GM12891 (cell line): Measurements from ENCODE around the gene MPND.
A peak's percentile ranks its signal among the peaks of the same experiment; 100 is the strongest.

Experiments used
- DNase-seq: peaks from one replicate; pipeline ENCODE4 v3.0.0; 2011; ENCODE audit warnings: low spot score; ENCODE audit not compliant: insufficient read length
- FAIRE-seq: peaks from 2 replicates; lab custom pipeline; 2011; peaks lifted over from hg19 to GRCh38; lab: Jason Lieb, UNC
- PAX5 ChIP-seq: IDR thresholded peaks from 2 replicates; pipeline ENCODE4 v1.6.1; 2011; ENCODE audit warnings: low read length, moderate library complexity, mild to moderate bottlenecking; ENCODE audit not compliant: insufficient read depth, severe bottlenecking
- POLR2A ChIP-seq: IDR thresholded peaks from 2 replicates; pipeline ENCODE4 v1.6.1; 2011; ENCODE audit warnings: low read depth, low read length, control low read depth
- POLR2AphosphoS5 ChIP-seq: IDR thresholded peaks from 2 replicates; pipeline ENCODE4 v1.6.1; 2011; ENCODE audit warnings: low read depth, low read length, control low read depth
- POU2F2 ChIP-seq: IDR thresholded peaks from 2 replicates; pipeline ENCODE4 v1.6.1; 2011; ENCODE audit warnings: low read depth, mild to moderate bottlenecking, control low read depth, low read length, moderate library complexity
- SPI1 ChIP-seq: IDR thresholded peaks from 2 replicates; pipeline ENCODE4 v1.6.1; 2011; ENCODE audit warnings: low read depth, low read length, control low read depth
- TAF1 ChIP-seq: IDR thresholded peaks from 2 replicates; pipeline ENCODE4 v1.6.1; 2011; ENCODE audit warnings: low read depth, low read length, control low read depth

MPND gene

GRCh38 chr19:4365341-4365740, 22.0 kb downstream of the MPND start:
- DNase-seq (no peak), FAIRE-seq (no peak)
- TF ChIP-seq PAX5 (no peak), SPI1 (no peak), TAF1 (no peak), POU2F2 (no peak), POLR2A (no peak), POLR2AphosphoS5 (no peak)

GRCh38 chr19:4365791-4366665, 22.7 kb downstream of the MPND start:
- FAIRE-seq, result no peak

GRCh38 chr19:4366666-4367335, 23.4 kb downstream of the MPND start:
- DNase-seq (no peak), FAIRE-seq (no peak)
- TF ChIP-seq TAF1 (no peak), POU2F2 (no peak), POLR2AphosphoS5 (no peak), PAX5 (no peak), POLR2A (no peak)

More at GRCh38 chr19:4365791-4366665, 22.7 kb downstream of the MPND start:
- no peak for DNase-seq
- TF ChIP-seq POLR2AphosphoS5, result no peak
- no peak for TF ChIP-seq TAF1
- TF ChIP-seq POU2F2, result no peak
- TF ChIP-seq PAX5, result no peak
- no peak for TF ChIP-seq POLR2A
- TF ChIP-seq SPI1, result no peak

- FAIRE-seq, result no peak
- no peak for TF ChIP-seq SPI1
- TF ChIP-seq POLR2A, result no peak
- TF ChIP-seq TAF1, result no peak
- no peak for TF ChIP-seq POLR2AphosphoS5
- no peak for TF ChIP-seq PAX5
- no peak for TF ChIP-seq POU2F2
- no peak for DNase-seq
Measured at GRCh38 chr19:4367336-4367723, 24.0 kb downstream of the MPND start.

- TF ChIP-seq POU2F2 (no peak), PAX5 (no peak), TAF1 (no peak), POLR2A (no peak), SPI1 (no peak), POLR2AphosphoS5 (no peak)
- DNase-seq (no peak), FAIRE-seq (no peak)
Measured at GRCh38 chr19:4367781-4368127, 24.4 kb downstream of the MPND start.

- DNase-seq (no peak), FAIRE-seq (peak; percentile 87)
- TF ChIP-seq TAF1 (no peak), PAX5 (no peak), POU2F2 (0 out of 2 replicates have a peak, but pooled peaks have one; percentile 36), SPI1 (peak; percentile 81), POLR2AphosphoS5 (peak; percentile 28; the same call in 1 of the 2 replicates), POLR2A (no peak)
Measured at GRCh38 chr19:4368128-4368820, 24.9 kb downstream of the MPND start.

GRCh38 chr19:4369109-4369887, 25.9 kb downstream of the MPND start:
- peak; percentile 54 for TF ChIP-seq PAX5
- no peak for TF ChIP-seq POLR2A
- TF ChIP-seq TAF1, result no peak
- peak; percentile 62; the same call in 1 of the 2 replicates for TF ChIP-seq POU2F2
- TF ChIP-seq POLR2AphosphoS5, result 0 out of 2 replicates have a peak, but pooled peaks have one; percentile 26
- TF ChIP-seq SPI1, result peak; percentile 66
- peak; percentile 65 for DNase-seq
- FAIRE-seq, result no peak

- peak; percentile 66 for DNase-seq
- FAIRE-seq, result peak; percentile 97
- TF ChIP-seq PAX5 (peak; percentile 31), SPI1 (no peak), POLR2AphosphoS5 (0 out of 2 replicates have a peak, but pooled peaks have one; percentile 5)
Measured at GRCh38 chr19:4369888-4370260, 26.5 kb downstream of the MPND start.

- no peak for FAIRE-seq
- no peak for DNase-seq
- TF ChIP-seq POLR2A (0 out of 2 replicates have a peak, but pooled peaks have one; percentile 3), POU2F2 (no peak)
Measured at GRCh38 chr19:4370418-4371041, 27.2 kb downstream of the MPND start.
